PC-3 (cell line): ENCODE data around the gene PSME1. TPM values are rescaled to one million over a fixed set of nuclear protein-coding genes. Genes with fewer than 3 reads are reported as not detected.

Source experiments
- ATAC-seq: fragments of 200-7000 bp; cut with Tn5 transposase; 2 replicates; pipeline ENCODE4 v1.9.1; 2020; ENCODE audit warnings: mild to moderate bottlenecking, moderate library complexity
- BruUV-seq: library from RNA; stranded (reverse); fragments of 400-500 nt; replicated peaks from 2 replicates; lab custom pipeline; 2021; lab: Mats Ljungman, UMichigan
- CTCF ChIA-PET: fragments of 300-600 bp; sonication (Branson Sonifier 250); formaldehyde crosslinking; loops from one replicate; lab custom pipeline; 2022; ENCODE audit warnings: antibody characterized with exemption; lab: Charles Lee
- POLR2A ChIA-PET: fragments of 300-600 bp; sonication (Branson Sonifier 250); formaldehyde crosslinking; loops from one replicate; lab custom pipeline; 2022; ENCODE audit warnings: antibody characterized with exemption; ENCODE audit not compliant: unreplicated experiment; lab: Charles Lee
- DNase-seq: peaks from one replicate; pipeline ENCODE4 v3.0.0-alpha.2; 2015
- H2AFZ ChIP-seq: fragments of 300-600 bp; sonication (generic); 2 replicates; pipeline ENCODE4 v1.6.0; 2016; ENCODE audit warnings: antibody characterized with exemption, low read length
- H3F3A ChIP-seq: fragments of 300-600 bp; sonication (generic); one replicate; pipeline ENCODE4 v1.6.0; 2017; ENCODE audit warnings: antibody characterized with exemption, low read length, control low read depth, mild to moderate bottlenecking; ENCODE audit not compliant: unreplicated experiment
- H3K27ac ChIP-seq: fragments of 300-600 bp; sonication (generic); 2 replicates; pipeline ENCODE4 v1.5.1; 2016; ENCODE audit warnings: mild to moderate bottlenecking, low read length
- H3K27me3 ChIP-seq: fragments of 300-600 bp; sonication (generic); 2 replicates; pipeline ENCODE4 v1.6.1; 2016; ENCODE audit warnings: low read length, mixed read lengths
- H3K36me3 ChIP-seq: fragments of 300-600 bp; sonication (generic); 2 replicates; pipeline ENCODE4 v1.6.1; 2016; ENCODE audit warnings: low read depth, mixed run types, low read length, mixed read lengths
- H3K4me1 ChIP-seq: fragments of 300-600 bp; sonication (generic); 2 replicates; pipeline ENCODE4 v1.5.1; 2016; ENCODE audit warnings: low read length; ENCODE audit not compliant: insufficient read depth
- H3K4me2 ChIP-seq: fragments of 300-600 bp; sonication (generic); 2 replicates; pipeline ENCODE4 v1.6.0; 2016; ENCODE audit warnings: low read length
- H3K4me3 ChIP-seq: fragments of 300-600 bp; sonication (generic); 2 replicates; pipeline ENCODE4 v1.5.1; 2016; ENCODE audit warnings: mild to moderate bottlenecking, low read length, mixed read lengths
- H3K79me2 ChIP-seq: fragments of 300-600 bp; sonication (generic); 2 replicates; pipeline ENCODE4 v1.6.1; 2017; ENCODE audit warnings: low read length, mixed read lengths
- H3K9ac ChIP-seq: fragments of 300-600 bp; sonication (generic); 2 replicates; pipeline ENCODE4 v1.6.0; 2016; ENCODE audit warnings: mild to moderate bottlenecking, low read length
- H3K9me2 ChIP-seq: fragments of 300-600 bp; sonication (generic); replicated peaks from 2 replicates; pipeline ENCODE4 v1.6.1; 2016; ENCODE audit warnings: mixed run types, low read length, mixed read lengths
- H3K9me3 ChIP-seq: fragments of 300-600 bp; sonication (generic); 2 replicates; pipeline ENCODE4 v1.6.1; 2016; ENCODE audit warnings: low read length, mixed read lengths
- H4K20me1 ChIP-seq: fragments of 300-600 bp; sonication (generic); 2 replicates; pipeline ENCODE4 v1.6.1; 2016; ENCODE audit warnings: low read length, mixed read lengths
- CTCF ChIP-seq: fragments of 300-600 bp; sonication (generic); conservative IDR thresholded peaks from 2 replicates; pipeline ENCODE4 v1.5.1; 2017; ENCODE audit warnings: antibody characterized with exemption, low read depth, mild to moderate bottlenecking, low read length
- EZH2 ChIP-seq: fragments of 300-600 bp; sonication (generic); IDR thresholded peaks from one replicate; pipeline ENCODE4 v1.6.1; 2017; ENCODE audit warnings: antibody characterized with exemption, mild to moderate bottlenecking, low read length; ENCODE audit not compliant: unreplicated experiment
- EZH2phosphoT487 ChIP-seq: fragments of 300-600 bp; sonication (generic); IDR thresholded peaks from 2 replicates; pipeline ENCODE4 v1.6.1; 2018; ENCODE audit warnings: mild to moderate bottlenecking, antibody characterized with exemption, low read length, borderline replicate concordance
- intact Hi-C: fragments of 100-400 bp; cut with micrococcal nuclease; formaldehyde crosslinking; loops from 2 replicates; pipeline ENCODE4 v1.9.0; 2023
- total RNA-seq: library from RNA; depleted of rRNA; stranded (reverse); fragments of >200 nt; gene quantifications from 2 replicates; pipeline ENCODE4 v1.2.3, GENCODE V29; 2014

Gene PSME1
- total RNA-seq, 1 experiment from 2014 or later = 163 TPM

DNA sequence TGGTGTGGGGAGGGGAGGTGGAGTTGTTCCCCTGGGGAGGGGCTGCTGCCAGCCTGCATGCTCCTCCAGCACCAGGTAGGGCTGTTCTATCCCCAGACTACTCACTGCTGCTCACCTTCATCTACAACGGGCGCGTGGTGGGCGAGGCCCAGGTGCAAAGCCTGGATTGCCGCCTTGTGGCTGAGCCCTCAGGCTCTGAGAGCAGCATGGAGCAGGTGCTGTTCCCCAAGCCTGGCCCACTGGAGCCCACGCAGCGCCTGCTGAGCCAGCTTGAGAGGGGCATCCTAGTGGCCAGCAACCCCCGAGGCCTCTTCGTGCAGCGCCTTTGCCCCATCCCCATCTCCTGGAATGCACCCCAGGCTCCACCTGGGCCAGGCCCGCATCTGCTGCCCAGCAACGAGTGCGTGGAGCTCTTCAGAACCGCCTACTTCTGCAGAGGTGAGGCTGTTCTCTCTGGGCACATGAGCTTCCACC, 28.6 kb downstream of the PSME1 start:
- intact Hi-C loops = no loop called here
- Histone ChIP-seq H3K79me2 (no peaks in the 10 kb centered on the region), H3F3A (no peaks in the 10 kb centered on the region), H3K9me3 (no peaks in the 10 kb centered on the region), H3K4me3 (no peak overlapping the region), H3K36me3 (peaks cover 13% of the 10 kb centered on the region), H3K27ac (no peak overlapping the region), H3K27me3 (no peaks in the 10 kb centered on the region), H4K20me1 (no peaks in the 10 kb centered on the region), H3K4me2 (no peak overlapping the region), H3K4me1 (peaks cover 13% of the 10 kb centered on the region), H3K9me2 (no peaks in the 10 kb centered on the region), H2AFZ (no peak overlapping the region), H3K9ac (no peak overlapping the region)
- no peak for DNase-seq
- TF ChIP-seq EZH2 (no peak), CTCF (no peak), EZH2phosphoT487 (no peak)
- ATAC-seq = no peak
- ChIA-PET POLR2A (no interaction called here), CTCF (no interaction called here)
- no TSS peak for BruUV-seq

DNA sequence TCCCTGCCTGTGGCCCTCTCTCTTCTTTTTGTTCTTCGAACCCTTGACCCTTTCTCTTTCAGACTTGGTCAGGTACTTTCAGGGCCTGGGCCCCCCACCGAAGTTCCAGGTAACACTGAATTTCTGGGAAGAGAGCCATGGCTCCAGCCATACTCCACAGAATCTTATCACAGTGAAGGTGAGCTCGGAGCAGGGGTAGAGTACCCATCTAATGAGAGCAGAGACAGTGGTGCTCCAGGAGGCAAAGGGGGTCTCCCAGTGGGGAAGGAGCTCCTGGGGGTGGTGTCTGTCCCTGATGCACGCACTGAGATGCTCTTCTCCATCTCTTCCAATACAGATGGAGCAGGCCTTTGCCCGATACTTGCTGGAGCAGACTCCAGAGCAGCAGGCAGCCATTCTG, 29.8 kb downstream of the PSME1 start:
- Histone ChIP-seq H3K9me2 (no peaks in the 10 kb centered on the region), H3K27ac (no peak overlapping the region), H3K36me3 (peaks cover 9% of the 10 kb centered on the region), H3K79me2 (no peaks in the 10 kb centered on the region), H3K4me1 (peaks cover 11% of the 10 kb centered on the region), H3K9ac (no peak overlapping the region), H3F3A (no peaks in the 10 kb centered on the region), H3K27me3 (no peaks in the 10 kb centered on the region), H2AFZ (no peak overlapping the region), H3K9me3 (no peaks in the 10 kb centered on the region), H4K20me1 (no peaks in the 10 kb centered on the region), H3K4me2 (no peak overlapping the region), H3K4me3 (no peak overlapping the region)
- CTCF ChIA-PET = interaction anchor here (0.5 kb wide), 1 partner anchor 32 kb away, joined by 6 read pairs; no protein-coding TSS in a partner anchor
- POLR2A ChIA-PET = no interaction called here
- BruUV-seq = no TSS peak
- TF ChIP-seq EZH2 (no peak), CTCF (no peak), EZH2phosphoT487 (no peak)
- ATAC-seq (no peak), DNase-seq (no peak)
- intact Hi-C loops = no loop called here

- TF ChIP-seq CTCF = no peak
- TF ChIP-seq EZH2phosphoT487 = no peak
- TF ChIP-seq EZH2 = no peak
- Histone ChIP-seq H3F3A (no peaks in the 10 kb centered on the region), H3K36me3 (peaks cover 6% of the 10 kb centered on the region), H3K9me3 (no peaks in the 10 kb centered on the region), H3K27ac (no peak overlapping the region), H4K20me1 (no peaks in the 10 kb centered on the region), H3K4me1 (no peaks in the 10 kb centered on the region), H3K27me3 (no peaks in the 10 kb centered on the region), H3K9ac (no peak overlapping the region), H3K4me2 (no peak overlapping the region), H3K9me2 (no peaks in the 10 kb centered on the region), H2AFZ (no peak overlapping the region), H3K4me3 (no peak overlapping the region), H3K79me2 (no peaks in the 10 kb centered on the region)
- ChIA-PET CTCF (no interaction called here), POLR2A (interaction anchor here (0.7 kb wide), 1 partner anchor 44 kb away, joined by 5 read pairs; no protein-coding TSS in a partner anchor)
- intact Hi-C loops = no loop called here
- DNase-seq (no peak), ATAC-seq (no peak)
- no TSS peak for BruUV-seq
Measured at GRCh38 chr14:24167469-24168114, 31.6 kb downstream of the PSME1 start.
